Measurements from ENCODE around the gene OR52B2. TPM values are rescaled to one million over a fixed set of nuclear protein-coding genes. Genes with fewer than 3 reads are reported as not detected.

OR52B2 gene
- total RNA-seq, 2 donors from 2014 or later: not detected

Other genes with a start within 250 kb of the OR52B2 start
- gene OR56A3, start 228.1 kb downstream of the OR52B2 start, total RNA-seq: not detected
- gene OR56A5, start 201.8 kb downstream of the OR52B2 start, total RNA-seq: not detected
- not detected for gene OR52L1, start 183.3 kb downstream of the OR52B2 start, total RNA-seq
- gene OR56A4, start 163.4 kb downstream of the OR52B2 start, total RNA-seq: under 1 TPM in 1 of 2 donors, not detected in 1; 0.12 TPM
- gene OR56A1, start 139.6 kb downstream of the OR52B2 start, total RNA-seq: under 1 TPM in 1 of 2 donors, not detected in 1; 0.04 TPM
- not detected for gene OR56B4, start 62.6 kb downstream of the OR52B2 start, total RNA-seq
- not detected for gene OR52W1, start 28.9 kb upstream of the OR52B2 start, total RNA-seq
- gene C11orf42, start 35.2 kb upstream of the OR52B2 start, total RNA-seq: not detected
- 10 to 100 TPM; 16.7 to 24.4 TPM for gene FHIP1B, start 64.3 kb upstream of the OR52B2 start, total RNA-seq
- gene CNGA4, start 68.8 kb upstream of the OR52B2 start, total RNA-seq: under 1 TPM; 0.21 to 0.52 TPM
- gene CCKBR, start 89.5 kb upstream of the OR52B2 start, total RNA-seq: not detected
- 10 to 100 TPM in 1 of 2 donors, 1 to 10 TPM in 1; 4.3 to 20.7 TPM for gene CAVIN3, start 150.2 kb upstream of the OR52B2 start, total RNA-seq
- gene SMPD1, start 220.1 kb upstream of the OR52B2 start, total RNA-seq: 10 to 100 TPM; 13.1 to 24.8 TPM
- gene APBB1, start 248.8 kb upstream of the OR52B2 start, total RNA-seq: 10 to 100 TPM; 40.0 to 72.5 TPM

Data from activated naive CD4-positive, alpha-beta T cell treated with anti-CD3 and anti-CD28 coated beads, Interleukin-2, amount 50 U/mL, for 72 hours (primary cell).